Transverse colon (tissue), 4 donors: ENCODE measurements around the gene SCRN2.

ENCODE experiments used
- CTCF ChIP-seq, 5 experiments: fragments of 200-600 bp in 3 of 5; fragments of 450-650 bp in 2 of 5; sonication (generic) in 3 of 5; IDR thresholded peaks; 1 replicate in 2 of 5; 2 replicates in 3 of 5; pipeline ENCODE4 v1.5.1; 2016 to 2017; ENCODE audit warnings: antibody characterized with exemption in 5 of 5, inconsistent platforms in 3 of 5, mild to moderate bottlenecking in 2 of 5, moderate library complexity in 1 of 5
- EP300 ChIP-seq: sonication (generic); formaldehyde crosslinking; IDR thresholded peaks from one replicate; pipeline ENCODE4 v1.6.1; 2017; ENCODE audit warnings: antibody characterized with exemption, low read depth
- POLR2A ChIP-seq: fragments of 450-650 bp; IDR thresholded peaks from one replicate; pipeline ENCODE4 v1.6.1; 2016; ENCODE audit warnings: antibody characterized with exemption, mild to moderate bottlenecking, moderate library complexity
- POLR2AphosphoS5 ChIP-seq, 3 donors: sonication (generic); formaldehyde crosslinking; IDR thresholded peaks; one replicate each; pipeline ENCODE4 v1.6.1; 2016; ENCODE audit warnings: antibody characterized with exemption in 3 of 3

- peak; percentile 97 to 98 (median 97) for TF ChIP-seq CTCF (IDR thresholded peaks at IDR 0.05)
- no peak for TF ChIP-seq POLR2A
- no peak for TF ChIP-seq EP300
- no peak for TF ChIP-seq POLR2AphosphoS5 (IDR thresholded peaks at IDR 0.05)
These were observed 48.9 kb upstream of the SCRN2 start for GRCh38 chr17:47889734-47890529.
